Stimulated activated naive CD4-positive, alpha-beta T cell treated with Interleukin-2 at 50 U/mL for 16 hours (primary cell): Measurements from ENCODE around the gene SPINK4.
A peak's percentile ranks its signal among the peaks of the same experiment; 100 is the strongest.

Source experiments
- DNase-seq: peaks from one replicate; lab custom pipeline; 2025; lab: John Stamatoyannopoulos, UW

SPINK4 gene

GRCh38 chr9:33239921-33240320 is at the start of gene SPINK4:
TSS of gene SPINK4 (plus strand) at chr9:33240167. CDS start at chr9:33240209, 42 bp downstream.
- DNase-seq = no peak

GRCh38 chr9:33192493-33193255 is 47.3 kb upstream of the SPINK4 start:
- no peak for DNase-seq

GRCh38 chr9:33193818-33194217 is 46.1 kb upstream of the SPINK4 start:
- no peak for DNase-seq

- DNase-seq = no peak
Measured at GRCh38 chr9:33196736-33197135, 43.2 kb upstream of the SPINK4 start.

- DNase-seq = no peak
Measured at GRCh38 chr9:33197279-33198152, 42.5 kb upstream of the SPINK4 start.

GRCh38 chr9:33198165-33198564 is 41.8 kb upstream of the SPINK4 start:
- no peak for DNase-seq

- DNase-seq = no peak
Measured at GRCh38 chr9:33202018-33202417, 37.9 kb upstream of the SPINK4 start.

- no peak for DNase-seq
Measured at GRCh38 chr9:33202552-33203201, 37.3 kb upstream of the SPINK4 start.

GRCh38 chr9:33209394-33209793 is 30.6 kb upstream of the SPINK4 start:
- DNase-seq = no peak

- no peak for DNase-seq
Measured at GRCh38 chr9:33210006-33210715, 29.8 kb upstream of the SPINK4 start.

GRCh38 chr9:33211695-33212393 is 28.1 kb upstream of the SPINK4 start:
- DNase-seq = no peak

GRCh38 chr9:33220681-33221567 is 19.0 kb upstream of the SPINK4 start:
- no peak for DNase-seq

- DNase-seq = no peak
Measured at GRCh38 chr9:33221568-33221884, 18.4 kb upstream of the SPINK4 start.

- DNase-seq = no peak
Measured at GRCh38 chr9:33222031-33222430, 17.9 kb upstream of the SPINK4 start.

GRCh38 chr9:33223696-33224095 is 16.3 kb upstream of the SPINK4 start:
- no peak for DNase-seq

GRCh38 chr9:33225319-33226147 is 14.4 kb upstream of the SPINK4 start:
- DNase-seq = peak; percentile 40

GRCh38 chr9:33227008-33227398 is 13.0 kb upstream of the SPINK4 start:
- DNase-seq = no peak

GRCh38 chr9:33227741-33228140 is 12.2 kb upstream of the SPINK4 start:
- DNase-seq = no peak

GRCh38 chr9:33228606-33229005 is 11.4 kb upstream of the SPINK4 start:
- no peak for DNase-seq
